CD4-positive, alpha-beta T cell (primary cell): ENCODE measurements around the gene USP8. TPM values are rescaled to one million over a fixed set of nuclear protein-coding genes. Genes with fewer than 3 reads are reported as not detected.
"Not testable (repeated sequence)": the region's sequence is repeated elsewhere in the genome, so short reads cannot be mapped to it uniquely, and the experiment has no call there.

ENCODE experiments used
- ATAC-seq: fragments of 200-7000 bp; cut with Tn5 transposase; one replicate; pipeline ENCODE4 v1.10.0; 2022; ENCODE audit warnings: mild to moderate bottlenecking; ENCODE audit not compliant: poor library complexity
- CTCF ChIA-PET: fragments of 350-600 bp; sonication (Branson Sonifier 250); formaldehyde crosslinking; loops from one replicate; lab custom pipeline; 2021; ENCODE audit warnings: antibody characterized with exemption, inconsistent platforms; lab: Charles Lee
- POLR2A ChIA-PET: fragments of 350-600 bp; sonication (Branson Sonifier 250); formaldehyde crosslinking; loops from one replicate; lab custom pipeline; 2021; ENCODE audit warnings: antibody characterized with exemption, inconsistent platforms; lab: Charles Lee
- DNase-seq, 14 experiments: peaks; one replicate each; pipeline ENCODE4 v3.0.0-alpha.2; 2013 to 2020; ENCODE audit warnings: mixed read lengths in 2 of 14
- H3K27ac ChIP-seq, 2 donors: one replicate each; pipeline versions ENCODE4 v1.5.1 to v1.7.0; 2013; ENCODE audit warnings: low read length in 2 of 2, low read depth in 1 of 2, mild to moderate bottlenecking in 1 of 2
- H3K27me3 ChIP-seq, 2 experiments: 1 replicate in 1 of 2; 2 replicates in 1 of 2; pipeline versions ENCODE4 v1.6.1 to v1.7.0; 2013; ENCODE audit warnings: low read length in 2 of 2, control low read depth in 1 of 2, mild to moderate bottlenecking in 1 of 2, moderate library complexity in 1 of 2; ENCODE audit not compliant: insufficient read depth in 2 of 2, control insufficient read depth in 1 of 2
- H3K36me3 ChIP-seq: one replicate; pipeline ENCODE4 v1.6.1; 2013; ENCODE audit warnings: low read length, control low read depth; ENCODE audit not compliant: insufficient read depth
- H3K4me1 ChIP-seq: one replicate; pipeline ENCODE4 v1.6.1; 2013; ENCODE audit warnings: low read length, control low read depth; ENCODE audit not compliant: insufficient read depth
- H3K4me3 ChIP-seq: one replicate; pipeline ENCODE4 v1.5.1; 2013; ENCODE audit warnings: mild to moderate bottlenecking, low read length, moderate library complexity
- H3K9me3 ChIP-seq, 2 experiments: 1 replicate in 1 of 2; 2 replicates in 1 of 2; pipeline versions ENCODE4 v1.6.1 to v1.7.0; 2013; ENCODE audit warnings: low read length in 2 of 2, mild to moderate bottlenecking in 2 of 2, control low read depth in 1 of 2, moderate library complexity in 1 of 2; ENCODE audit not compliant: control insufficient read depth in 1 of 2, insufficient read depth in 1 of 2
- H3K27ac Mint-ChIP-seq: one replicate; pipeline ENCODE4 v1.8.0; 2020; ENCODE audit warnings: mixed read lengths
- H3K27me3 Mint-ChIP-seq: one replicate; pipeline ENCODE4 v1.8.0; 2021; ENCODE audit warnings: mixed read lengths
- H3K36me3 Mint-ChIP-seq: one replicate; pipeline ENCODE4 v1.8.0; 2021; ENCODE audit warnings: low read depth, mixed read lengths
- H3K4me1 Mint-ChIP-seq: one replicate; pipeline ENCODE4 v1.8.0; 2021; ENCODE audit warnings: low read depth, mixed read lengths
- H3K4me3 Mint-ChIP-seq: one replicate; pipeline ENCODE4 v1.8.0; 2020; ENCODE audit warnings: mild to moderate bottlenecking, mixed read lengths
- H3K9me3 Mint-ChIP-seq: one replicate; pipeline ENCODE4 v1.8.0; 2020; ENCODE audit warnings: mixed read lengths
- CTCF ChIP-seq: fragments of 200-600 bp; IDR thresholded peaks from one replicate; pipeline ENCODE4 v1.8.0; 2022; ENCODE audit warnings: antibody characterized with exemption, mild to moderate bottlenecking
- intact Hi-C, 2 experiments: fragments of 100-400 bp; cut with DNase I in 1 of 2; cut with micrococcal nuclease in 1 of 2; formaldehyde crosslinking; loops; one replicate each; pipeline versions ENCODE4 v1.15.1 to v1.9.0; 2023 to 2025; cut with DNase I, micrococcal nuclease
- total RNA-seq, 174 experiments: library from RNA in 2 of 174; stranded (reverse) in 2 of 174; gene quantifications; one replicate each; pipeline ENCODE4 v1.2.3 and lab custom pipeline; 2021 to 2026

Gene USP8
- total RNA-seq, 2 experiments from 2014 or later: 48.9 to 50.0 TPM

DNA sequence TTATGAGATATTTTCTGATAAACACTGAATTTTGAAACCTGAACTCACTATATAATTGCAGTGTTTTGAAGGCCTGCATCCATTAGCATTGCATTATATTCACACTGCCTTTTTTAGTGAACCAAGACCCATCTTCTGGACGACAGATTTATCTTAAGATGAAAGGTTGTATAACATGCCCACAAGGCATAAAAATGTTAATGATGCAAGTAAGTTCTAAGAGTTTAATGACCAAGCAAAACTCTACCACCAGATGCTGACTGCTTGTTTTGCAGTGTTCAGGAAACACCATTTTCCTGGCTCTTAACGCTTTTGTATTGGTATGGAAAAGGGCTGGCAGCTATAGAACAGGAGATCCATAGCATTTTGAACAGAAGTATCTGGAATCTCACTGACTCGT, 76.1 kb downstream of the USP8 start:
- ATAC-seq: no peak
- H3K9me3 Mint-ChIP-seq: no peaks in the 10 kb centered on the region
- peaks cover 73% of the 10 kb centered on the region for H3K36me3 Mint-ChIP-seq
- ChIA-PET POLR2A (no interaction called here), CTCF (no interaction called here)
- Histone ChIP-seq H3K4me3 (no peak overlapping the region), H3K9me3 (no peaks in the 10 kb centered on the region), H3K27me3 (no peaks in the 10 kb centered on the region), H3K36me3 (peaks cover 64% of the 10 kb centered on the region), H3K4me1 (no peaks in the 10 kb centered on the region), H3K27ac (no peak overlapping the region)
- H3K4me1 Mint-ChIP-seq: no peaks in the 10 kb centered on the region
- no peaks in the 10 kb centered on the region for H3K27me3 Mint-ChIP-seq
- H3K27ac Mint-ChIP-seq: no peak overlapping the region
- intact Hi-C loops: no loop called here
- no peak overlapping the region for H3K4me3 Mint-ChIP-seq
- no peak for TF ChIP-seq CTCF
- no peak for DNase-seq

GRCh38 chr15:50501815-50502214, 77.6 kb downstream of the USP8 start:
- no peak overlapping the region for H3K27ac ChIP-seq
- Mint-ChIP-seq H3K27me3 (no peaks in the 10 kb centered on the region), H3K36me3 (peaks cover 62% of the 10 kb centered on the region), H3K4me3 (no peak overlapping the region), H3K9me3 (no peaks in the 10 kb centered on the region), H3K27ac (no peak overlapping the region), H3K4me1 (no peaks in the 10 kb centered on the region)
- ATAC-seq (no peak), DNase-seq (no peak)
- CTCF ChIA-PET: interaction anchor here (0.6 kb wide), 1 partner anchor 39 kb away, joined by 4 read pairs; no protein-coding TSS in a partner anchor
- no peaks in the 10 kb centered on the region for H3K4me1 ChIP-seq
- no peaks in the 10 kb centered on the region for H3K9me3 ChIP-seq
- H3K27me3 ChIP-seq: no peaks in the 10 kb centered on the region
- TF ChIP-seq CTCF: no peak
- peaks cover 51% of the 10 kb centered on the region for H3K36me3 ChIP-seq
- POLR2A ChIA-PET: no interaction called here
- no peak overlapping the region for H3K4me3 ChIP-seq
- intact Hi-C loops: no loop called here

GRCh38 chr15:50503144-50503543, 78.9 kb downstream of the USP8 start:
- H3K27ac Mint-ChIP-seq: no peak overlapping the region
- H3K4me3 Mint-ChIP-seq: no peak overlapping the region
- no peaks in the 10 kb centered on the region for H3K4me1 Mint-ChIP-seq
- ATAC-seq (no peak), DNase-seq (no peak)
- H3K27me3 ChIP-seq: no peaks in the 10 kb centered on the region
- intact Hi-C loops: no loop called here
- H3K4me3 ChIP-seq: no peak overlapping the region
- POLR2A ChIA-PET: no interaction called here
- H3K9me3 ChIP-seq: no peaks in the 10 kb centered on the region
- H3K4me1 ChIP-seq: no peaks in the 10 kb centered on the region
- TF ChIP-seq CTCF: no peak
- H3K27ac ChIP-seq: no peak overlapping the region
- CTCF ChIA-PET: no interaction called here
- H3K27me3 Mint-ChIP-seq: no peaks in the 10 kb centered on the region
- no peaks in the 10 kb centered on the region for H3K9me3 Mint-ChIP-seq
- H3K36me3 Mint-ChIP-seq: peaks cover 50% of the 10 kb centered on the region
- peaks cover 43% of the 10 kb centered on the region for H3K36me3 ChIP-seq

- CTCF ChIA-PET, H3K4me1 Mint-ChIP-seq, H3K4me3 Mint-ChIP-seq, POLR2A ChIA-PET, H3K4me1 ChIP-seq, ATAC-seq, H3K9me3 Mint-ChIP-seq, DNase-seq, intact Hi-C loops, H3K27me3 ChIP-seq, H3K4me3 ChIP-seq, H3K27ac ChIP-seq, H3K9me3 ChIP-seq, H3K27me3 Mint-ChIP-seq, H3K27ac Mint-ChIP-seq: not testable (repeated sequence)
- H3K36me3 ChIP-seq: peaks cover 19% of the 10 kb centered on the region
- H3K36me3 Mint-ChIP-seq: peaks cover 31% of the 10 kb centered on the region
These were observed 81.5 kb downstream of the USP8 start for GRCh38 chr15:50505656-50506055.
